MG63 (cell line): ENCODE results near the gene RAB3IL1. TPM values are rescaled to one million over a fixed set of nuclear protein-coding genes. Genes with fewer than 3 reads are reported as not detected.
"Not testable (repeated sequence)": the region's sequence is repeated elsewhere in the genome, so short reads cannot be mapped to it uniquely, and the experiment has no call there.

Source experiments
- DNase-seq: peaks from one replicate; pipeline ENCODE4 v3.0.0-alpha.2; 2020
- H3K27me3 ChIP-seq: fragments of 250-450 bp; sonication (Bioruptor Pico); 2 replicates; pipeline ENCODE4 v1.5.1; 2020; ENCODE audit warnings: mild to moderate bottlenecking, moderate library complexity
- H3K36me3 ChIP-seq: fragments of 250-450 bp; sonication (Bioruptor Pico); 2 replicates; pipeline ENCODE4 v1.5.1; 2020; ENCODE audit warnings: mild to moderate bottlenecking, moderate library complexity
- H3K4me3 ChIP-seq: fragments of 250-450 bp; sonication (Bioruptor Pico); 2 replicates; pipeline ENCODE4 v1.5.1; 2020; ENCODE audit warnings: mild to moderate bottlenecking, moderate library complexity
- H3K9me3 ChIP-seq: fragments of 250-450 bp; sonication (Bioruptor Pico); 2 replicates; pipeline ENCODE4 v1.5.1; 2020; ENCODE audit warnings: mild to moderate bottlenecking, moderate library complexity
- total RNA-seq: library from RNA; depleted of rRNA; stranded (reverse); fragments of >200 nt; shearing (Covaris generic); gene quantifications from 2 replicates; pipeline ENCODE4 v1.2.3, GENCODE V29; 2014; ENCODE audit warnings: low replicate concordance; rRNA removed

RAB3IL1 gene, protein sequence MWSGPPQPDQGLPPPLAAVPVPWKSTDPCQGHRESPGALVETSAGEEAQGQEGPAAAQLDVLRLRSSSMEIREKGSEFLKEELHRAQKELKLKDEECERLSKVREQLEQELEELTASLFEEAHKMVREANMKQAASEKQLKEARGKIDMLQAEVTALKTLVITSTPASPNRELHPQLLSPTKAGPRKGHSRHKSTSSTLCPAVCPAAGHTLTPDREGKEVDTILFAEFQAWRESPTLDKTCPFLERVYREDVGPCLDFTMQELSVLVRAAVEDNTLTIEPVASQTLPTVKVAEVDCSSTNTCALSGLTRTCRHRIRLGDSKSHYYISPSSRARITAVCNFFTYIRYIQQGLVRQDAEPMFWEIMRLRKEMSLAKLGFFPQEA
- total RNA-seq = 2.8 and 3.0 TPM in 2 replicates

DNA sequence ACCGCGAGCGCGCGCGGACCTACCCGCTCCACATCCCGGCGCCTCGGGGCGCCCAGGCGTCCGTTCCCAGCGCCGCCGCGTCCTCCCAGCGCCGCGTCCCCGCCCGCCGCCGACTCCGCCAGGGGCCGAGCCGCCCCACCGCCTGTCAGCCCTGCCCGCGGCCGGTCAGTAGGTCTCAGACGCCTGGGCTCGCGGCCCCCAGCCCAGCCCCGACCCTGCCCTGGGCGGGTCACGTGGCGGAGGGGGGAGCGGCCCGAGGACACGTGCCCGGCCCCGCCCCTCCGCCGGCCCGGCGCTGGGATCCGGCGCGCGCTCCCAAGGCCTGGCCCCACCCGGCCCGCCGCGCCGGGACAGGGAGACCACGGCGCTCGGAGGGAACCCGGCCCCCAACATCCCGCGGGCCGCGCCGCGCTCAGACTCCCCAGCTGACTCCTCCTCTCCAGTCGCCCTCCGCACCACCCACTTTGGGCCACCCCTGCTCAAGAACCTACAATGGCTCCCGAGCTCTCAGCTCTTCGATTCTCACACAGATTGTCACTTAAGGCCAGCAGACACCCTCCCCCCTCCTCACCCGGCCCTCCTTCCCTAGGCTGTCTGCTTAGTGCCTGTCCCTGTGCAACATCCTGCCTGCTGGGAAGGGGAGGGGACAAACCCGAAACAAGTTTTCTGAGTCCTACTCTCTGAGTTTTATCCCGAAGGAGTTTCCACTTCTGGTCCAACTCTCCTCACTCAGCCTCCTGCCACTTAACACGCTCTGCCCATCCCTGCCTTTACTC is at the start of gene RAB3IL1:
Gene RAB3IL1, minus strand, starts transcription at position 233 of the 776 bp plus-strand sequence. Its CDS starts 199 bp downstream, at position 34.
- Histone ChIP-seq H3K4me3 (peak within 1 kb of the TSS; percentile 49), H3K9me3 (no peaks in the 10 kb centered on the region), H3K27me3 (no peaks in the 10 kb centered on the region), H3K36me3 (no peaks in the 10 kb centered on the region)
- peak; percentile 61 for DNase-seq

DNA sequence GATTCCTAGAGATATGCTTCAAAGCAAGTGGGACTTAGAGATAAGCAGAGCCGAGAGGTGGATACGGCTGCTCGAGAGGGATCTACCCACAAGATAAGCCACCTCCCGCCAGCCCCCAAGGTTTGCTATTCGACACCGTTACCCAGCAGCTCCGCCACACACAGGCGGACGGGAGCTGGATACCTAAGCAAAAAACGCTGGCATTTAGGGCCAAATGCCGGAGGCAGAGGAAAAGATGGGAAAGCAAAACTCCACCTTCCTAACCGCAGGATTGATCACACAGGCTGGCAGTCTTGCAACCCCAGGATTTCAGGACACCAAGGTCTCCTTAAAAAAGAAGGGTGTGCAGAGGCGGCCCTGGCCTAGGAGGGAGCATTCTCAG is 49.4 kb upstream of the RAB3IL1 start:
- Histone ChIP-seq H3K4me3 (peak overlapping the region; percentile 89), H3K9me3 (no peaks in the 10 kb centered on the region), H3K27me3 (no peaks in the 10 kb centered on the region), H3K36me3 (peaks cover 37% of the 10 kb centered on the region)
- DNase-seq = peak; percentile 31

DNA sequence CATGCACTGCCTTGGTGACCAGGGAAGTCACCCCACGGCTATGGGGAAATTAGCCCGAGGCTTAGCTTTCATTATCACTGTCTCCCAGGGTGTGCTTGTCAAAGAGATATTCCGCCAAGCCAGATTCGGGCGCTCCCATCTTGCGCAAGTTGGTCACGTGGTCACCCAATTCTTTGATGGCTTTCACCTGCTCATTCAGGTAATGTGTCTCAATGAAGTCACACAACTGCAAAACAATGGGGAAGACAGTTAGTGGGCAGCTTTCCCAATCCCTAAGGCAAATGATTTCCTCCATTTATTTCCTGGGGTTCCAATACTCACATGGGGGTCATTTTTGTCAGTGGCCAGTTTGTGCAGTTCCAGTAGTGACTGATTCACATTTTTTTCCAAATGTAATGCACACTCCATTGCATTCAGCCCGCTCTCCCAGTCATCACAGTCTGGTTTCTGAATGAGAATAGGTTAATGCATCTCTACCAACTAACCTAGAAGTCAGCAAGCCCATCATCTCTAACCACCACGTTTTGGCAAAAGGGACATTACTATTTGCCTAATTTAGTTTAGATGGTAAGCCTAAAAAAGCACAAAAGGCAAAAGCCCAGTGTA is 47.4 kb upstream of the RAB3IL1 start:
- Histone ChIP-seq H3K4me3 (peak overlapping the region; percentile 89), H3K36me3 (peaks cover 37% of the 10 kb centered on the region)
- not testable (repeated sequence) for DNase-seq, H3K27me3 ChIP-seq, H3K9me3 ChIP-seq

DNA sequence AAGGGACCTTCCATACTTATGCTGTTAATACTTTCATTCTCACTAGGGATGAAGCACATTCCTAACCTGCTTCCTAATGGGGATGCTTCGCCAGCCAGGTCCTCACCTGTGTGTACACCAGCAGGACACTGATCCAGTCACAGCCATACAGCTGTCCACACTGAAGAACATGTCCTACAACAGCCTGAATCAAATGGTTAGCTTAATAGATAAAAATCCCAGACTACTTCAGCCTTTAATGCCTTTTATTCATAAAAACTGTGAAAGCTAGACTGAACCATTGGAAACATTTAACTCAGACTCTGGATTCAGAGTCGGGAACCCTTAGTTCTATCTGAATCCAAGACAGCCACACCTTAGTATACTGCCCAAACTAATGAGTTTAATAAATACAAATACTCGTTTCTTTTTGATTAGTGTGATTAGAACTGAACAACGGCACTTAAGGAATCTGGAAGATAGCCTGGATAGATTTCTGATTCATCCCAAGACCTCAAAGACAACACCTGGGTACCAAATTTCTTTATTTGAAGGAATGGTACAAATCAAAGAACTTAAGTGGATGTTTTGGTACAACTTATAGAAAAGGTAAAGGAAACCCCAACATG is 46.8 kb upstream of the RAB3IL1 start:
- DNase-seq = no peak
- no peak overlapping the region; the same call in 1 of the 2 replicates for H3K4me3 ChIP-seq
- H3K27me3 ChIP-seq = no peaks in the 10 kb centered on the region
- no peaks in the 10 kb centered on the region for H3K9me3 ChIP-seq
- H3K36me3 ChIP-seq = peaks cover 37% of the 10 kb centered on the region

DNA sequence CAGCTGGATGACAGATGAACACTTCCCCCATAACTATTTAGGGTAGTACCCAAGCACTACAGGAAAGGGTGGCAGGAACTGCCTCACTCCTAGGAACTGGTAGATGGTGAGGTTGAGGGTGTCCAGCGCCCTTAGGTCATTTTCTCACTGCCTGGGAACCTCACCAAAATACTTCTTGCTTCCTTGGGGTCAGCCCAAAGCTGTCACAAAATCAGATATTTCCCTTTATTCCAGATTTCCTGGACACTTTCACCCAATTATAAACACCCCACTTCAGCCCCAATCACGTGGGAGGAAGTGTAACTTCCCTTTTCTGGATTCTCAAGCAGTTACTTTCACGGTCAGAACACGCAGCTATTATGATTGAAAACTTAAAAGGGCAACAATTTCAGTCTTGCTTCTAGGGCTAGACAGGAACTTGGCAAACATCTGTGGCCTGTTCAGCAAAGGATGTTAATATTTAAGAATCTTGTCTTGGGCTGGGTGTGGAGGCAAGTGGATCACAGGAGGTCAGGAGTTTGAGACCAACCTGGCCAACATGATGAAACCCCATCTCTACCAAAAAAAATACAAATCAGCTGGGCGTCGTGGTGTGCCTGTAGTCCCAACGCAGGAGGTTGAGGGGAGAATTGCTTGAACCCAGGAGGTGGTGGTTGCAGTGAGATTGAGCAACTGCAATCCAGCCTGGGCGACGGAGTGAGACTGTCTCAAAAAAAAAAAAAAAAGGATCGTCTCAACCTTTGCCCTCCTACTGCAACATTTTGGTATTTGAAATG is 46.1 kb upstream of the RAB3IL1 start:
- Histone ChIP-seq H3K36me3 (peaks cover 37% of the 10 kb centered on the region), H3K9me3 (no peaks in the 10 kb centered on the region), H3K4me3 (no peak overlapping the region), H3K27me3 (no peaks in the 10 kb centered on the region)
- DNase-seq = no peak

DNA sequence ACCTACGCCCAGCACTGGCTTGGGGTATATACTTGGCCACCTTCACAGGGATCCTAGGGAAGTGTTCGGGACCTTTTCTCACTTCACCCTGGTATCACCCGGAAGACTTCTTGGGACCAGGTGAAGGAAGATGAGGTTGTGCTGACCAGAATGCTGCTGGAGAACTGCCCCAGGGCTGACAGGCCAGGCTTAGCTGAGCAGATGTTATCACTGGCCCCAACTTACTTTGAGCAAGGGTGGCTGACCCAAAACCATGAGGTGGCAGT is 45.6 kb upstream of the RAB3IL1 start:
- Histone ChIP-seq H3K9me3 (no peaks in the 10 kb centered on the region), H3K27me3 (no peaks in the 10 kb centered on the region), H3K4me3 (no peak overlapping the region), H3K36me3 (peaks cover 37% of the 10 kb centered on the region)
- DNase-seq = no peak

DNA sequence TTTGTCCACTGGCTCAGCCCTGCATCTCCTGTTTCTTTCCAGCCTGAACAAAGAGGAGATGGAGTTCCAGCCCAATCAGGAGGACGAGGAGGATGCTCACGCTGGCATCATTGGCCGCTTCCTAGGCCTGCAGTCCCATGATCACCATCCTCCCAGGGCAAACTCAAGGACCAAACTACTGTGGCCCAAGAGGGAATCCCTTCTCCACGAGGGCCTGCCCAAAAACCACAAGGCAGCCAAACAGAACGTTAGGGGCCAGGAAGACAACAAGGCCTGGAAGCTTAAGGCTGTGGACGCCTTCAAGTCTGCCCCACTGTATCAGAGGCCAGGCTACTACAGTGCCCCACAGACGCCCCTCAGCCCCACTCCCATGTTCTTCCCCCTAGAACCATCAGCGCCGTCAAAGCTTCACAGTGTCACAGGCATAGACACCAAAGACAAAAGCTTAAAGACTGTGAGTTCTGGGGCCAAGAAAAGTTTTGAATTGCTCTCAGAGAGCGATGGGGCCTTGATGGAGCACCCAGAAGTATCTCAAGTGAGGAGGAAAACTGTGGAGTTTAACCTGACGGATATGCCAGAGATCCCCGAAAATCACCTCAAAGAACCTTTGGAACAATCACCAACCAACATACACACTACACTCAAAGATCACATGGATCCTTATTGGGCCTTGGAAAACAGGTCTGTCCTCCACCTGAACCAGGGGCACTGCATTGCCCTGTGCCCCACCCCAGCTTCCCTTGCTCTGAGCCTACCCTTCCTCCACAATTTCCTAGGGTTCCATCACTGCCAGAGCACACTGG is 45.0 kb upstream of the RAB3IL1 start:
- Histone ChIP-seq H3K4me3 (no peak overlapping the region), H3K9me3 (no peaks in the 10 kb centered on the region), H3K36me3 (peaks cover 37% of the 10 kb centered on the region), H3K27me3 (no peaks in the 10 kb centered on the region)
- no peak for DNase-seq

DNA sequence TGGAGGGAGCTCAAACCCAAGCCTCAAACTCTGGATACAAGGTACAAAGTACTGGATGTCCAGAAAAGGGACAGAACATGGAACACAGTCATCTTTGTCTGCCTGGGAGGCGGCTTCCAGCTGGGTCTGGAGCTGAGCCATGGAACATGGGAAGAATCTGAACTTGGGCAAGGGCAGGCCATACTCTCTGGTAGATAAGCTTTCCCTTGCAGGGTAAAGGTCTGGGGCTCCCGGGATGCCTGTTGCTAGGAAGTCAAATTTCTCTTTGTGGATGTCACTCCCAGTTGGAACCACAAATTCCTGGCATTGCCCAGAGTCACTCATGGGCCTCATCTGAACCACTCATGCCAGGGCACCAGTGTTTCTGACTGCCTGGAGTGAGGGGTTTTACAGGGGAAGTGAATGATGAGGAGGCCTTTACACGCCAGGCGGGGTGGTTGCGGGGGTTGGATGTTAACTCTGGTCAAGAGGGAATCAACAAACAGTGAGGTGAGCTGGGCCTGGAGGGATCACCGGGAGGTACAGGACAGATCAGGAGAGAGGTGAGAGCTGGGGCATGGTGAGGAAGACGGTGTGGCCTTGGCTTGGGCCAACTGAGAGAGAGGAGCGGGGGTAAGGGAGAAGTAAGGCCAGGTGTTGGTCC is 44.3 kb upstream of the RAB3IL1 start:
- H3K9me3 ChIP-seq = no peaks in the 10 kb centered on the region
- DNase-seq = no peak
- H3K4me3 ChIP-seq = no peak overlapping the region
- H3K36me3 ChIP-seq = peaks cover 35% of the 10 kb centered on the region
- no peaks in the 10 kb centered on the region for H3K27me3 ChIP-seq

DNA sequence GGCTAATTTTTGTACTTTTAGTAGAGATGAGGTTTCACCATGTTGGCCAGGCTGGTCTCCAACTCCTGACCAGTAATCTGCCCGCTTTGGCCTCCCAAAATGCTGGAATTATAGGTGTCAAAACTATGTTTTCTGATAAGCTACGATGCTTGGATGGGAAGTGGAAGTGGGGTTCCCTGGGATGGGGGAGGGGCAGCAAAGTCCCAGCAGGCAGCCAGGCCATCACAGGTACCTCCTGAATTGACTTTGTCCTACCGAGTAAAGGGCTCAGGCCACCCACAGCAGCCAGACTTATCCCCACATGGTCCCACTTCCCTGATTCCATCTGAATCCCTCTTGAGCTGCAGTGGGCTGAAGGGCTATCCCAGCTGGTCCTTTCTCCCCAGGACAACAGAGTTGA is 43.2 kb upstream of the RAB3IL1 start:
- Histone ChIP-seq H3K9me3 (no peaks in the 10 kb centered on the region), H3K27me3 (no peaks in the 10 kb centered on the region), H3K36me3 (peaks cover 23% of the 10 kb centered on the region), H3K4me3 (no peak overlapping the region)
- no peak for DNase-seq

DNA sequence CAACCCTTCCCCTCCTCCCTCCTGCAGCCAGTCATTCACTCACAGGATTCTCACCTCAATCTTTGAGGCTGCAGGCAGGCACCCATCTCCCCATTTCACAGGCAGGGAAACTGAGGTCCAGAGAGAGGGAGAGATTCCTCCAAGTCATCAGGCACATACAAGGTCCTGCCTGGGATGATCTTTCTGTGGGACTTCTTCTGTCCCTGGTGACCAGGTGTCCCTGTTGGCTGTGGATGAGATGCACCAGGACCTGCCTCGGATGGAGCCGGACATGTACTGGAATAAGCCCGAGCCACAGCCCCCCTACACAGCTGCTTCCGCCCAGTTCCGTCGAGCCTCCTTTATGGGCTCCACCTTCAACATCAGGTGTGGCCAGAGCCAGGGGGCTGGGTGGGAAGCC is 42.3 kb upstream of the RAB3IL1 start:
- no peak for DNase-seq
- peaks cover 15% of the 10 kb centered on the region for H3K36me3 ChIP-seq

DNA sequence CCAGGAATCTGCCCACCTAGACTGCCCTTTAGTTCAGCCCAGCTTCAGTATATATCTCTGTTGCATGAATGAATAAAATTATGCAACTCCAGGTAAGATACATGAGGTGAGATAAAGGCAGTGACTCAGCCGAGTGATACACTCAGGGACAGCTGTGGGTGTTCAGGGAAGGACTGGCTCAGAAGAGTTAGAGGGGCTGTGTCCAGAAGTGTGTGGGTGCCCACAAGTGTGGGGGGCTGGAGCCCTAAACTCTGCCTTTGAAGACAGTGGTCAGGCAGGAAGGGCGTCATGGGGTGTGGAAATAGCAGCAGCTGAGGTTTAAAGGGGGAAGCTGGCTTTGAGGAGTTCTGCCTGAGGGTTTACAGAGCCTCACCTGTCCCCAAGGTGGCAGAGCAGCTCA is 41.7 kb upstream of the RAB3IL1 start:
- Histone ChIP-seq H3K9me3 (no peaks in the 10 kb centered on the region), H3K27me3 (no peaks in the 10 kb centered on the region), H3K36me3 (peaks cover 9% of the 10 kb centered on the region), H3K4me3 (no peak overlapping the region)
- no peak for DNase-seq

More for the DNA sequence above, 42.3 kb upstream of the RAB3IL1 start:
- Histone ChIP-seq H3K4me3 (no peak overlapping the region), H3K27me3 (no peaks in the 10 kb centered on the region), H3K9me3 (no peaks in the 10 kb centered on the region)

DNA sequence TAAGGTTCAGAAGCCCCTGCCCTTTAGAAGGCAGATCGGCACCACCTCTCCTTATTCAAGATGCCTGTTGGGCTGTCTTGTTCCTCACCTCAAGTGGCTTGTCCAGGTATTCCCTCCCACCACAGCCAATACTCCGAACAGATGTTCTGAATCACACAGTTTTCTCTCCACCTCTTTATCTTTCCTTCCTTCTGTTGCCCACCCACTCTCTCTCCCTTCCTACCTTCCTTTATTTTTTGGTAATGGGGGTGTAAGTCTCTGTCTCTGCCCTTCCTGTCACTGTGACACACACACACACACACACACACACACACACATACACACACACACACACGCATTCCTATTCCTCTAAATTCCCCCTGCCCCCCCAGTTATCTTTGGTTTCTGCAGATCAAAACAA is 41.2 kb upstream of the RAB3IL1 start:
- no peak overlapping the region for H3K4me3 ChIP-seq
- no peak for DNase-seq
- H3K9me3 ChIP-seq = no peaks in the 10 kb centered on the region
- peaks cover 4% of the 10 kb centered on the region for H3K36me3 ChIP-seq
- no peaks in the 10 kb centered on the region for H3K27me3 ChIP-seq

DNA sequence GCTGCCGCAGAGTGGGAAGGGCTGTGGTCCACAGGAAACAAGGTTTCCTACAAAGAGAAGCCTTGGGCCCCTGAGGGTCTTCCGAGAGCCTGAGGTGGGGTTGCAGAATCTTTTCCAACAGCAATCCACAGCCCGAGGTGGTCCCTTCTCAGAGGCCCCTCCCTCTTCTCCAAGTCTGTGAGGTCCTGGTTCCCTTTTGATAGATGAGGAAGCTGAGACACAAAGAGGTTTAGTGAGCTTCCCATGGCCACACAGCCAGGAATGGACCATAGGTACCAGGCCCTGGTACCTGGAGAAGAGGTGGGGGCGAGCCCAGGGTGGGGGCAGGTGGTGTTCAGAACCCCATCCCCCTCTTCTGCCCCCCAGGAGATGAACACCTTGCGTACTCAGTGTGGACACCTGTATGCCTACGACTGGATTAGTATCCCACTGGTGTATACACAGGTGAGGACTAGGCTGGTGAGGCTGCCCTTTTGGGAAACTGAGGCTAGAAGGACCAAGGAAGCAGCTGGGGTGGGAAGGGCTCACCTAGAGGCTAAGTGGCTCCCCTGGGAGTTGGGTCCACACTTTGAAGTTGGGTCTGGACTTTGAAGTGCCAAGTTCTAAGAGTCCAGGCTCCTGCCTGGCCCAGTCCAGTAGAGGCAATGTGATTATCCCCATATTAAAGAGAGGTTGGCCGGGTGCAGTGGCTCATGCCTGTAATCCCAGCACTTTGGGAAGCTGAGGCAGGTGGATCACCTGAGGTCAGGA is 39.8 kb upstream of the RAB3IL1 start:
- no peaks in the 10 kb centered on the region for H3K36me3 ChIP-seq
- H3K9me3 ChIP-seq = no peaks in the 10 kb centered on the region
- H3K4me3 ChIP-seq = no peak overlapping the region
- no peaks in the 10 kb centered on the region for H3K27me3 ChIP-seq
- no peak for DNase-seq

DNA sequence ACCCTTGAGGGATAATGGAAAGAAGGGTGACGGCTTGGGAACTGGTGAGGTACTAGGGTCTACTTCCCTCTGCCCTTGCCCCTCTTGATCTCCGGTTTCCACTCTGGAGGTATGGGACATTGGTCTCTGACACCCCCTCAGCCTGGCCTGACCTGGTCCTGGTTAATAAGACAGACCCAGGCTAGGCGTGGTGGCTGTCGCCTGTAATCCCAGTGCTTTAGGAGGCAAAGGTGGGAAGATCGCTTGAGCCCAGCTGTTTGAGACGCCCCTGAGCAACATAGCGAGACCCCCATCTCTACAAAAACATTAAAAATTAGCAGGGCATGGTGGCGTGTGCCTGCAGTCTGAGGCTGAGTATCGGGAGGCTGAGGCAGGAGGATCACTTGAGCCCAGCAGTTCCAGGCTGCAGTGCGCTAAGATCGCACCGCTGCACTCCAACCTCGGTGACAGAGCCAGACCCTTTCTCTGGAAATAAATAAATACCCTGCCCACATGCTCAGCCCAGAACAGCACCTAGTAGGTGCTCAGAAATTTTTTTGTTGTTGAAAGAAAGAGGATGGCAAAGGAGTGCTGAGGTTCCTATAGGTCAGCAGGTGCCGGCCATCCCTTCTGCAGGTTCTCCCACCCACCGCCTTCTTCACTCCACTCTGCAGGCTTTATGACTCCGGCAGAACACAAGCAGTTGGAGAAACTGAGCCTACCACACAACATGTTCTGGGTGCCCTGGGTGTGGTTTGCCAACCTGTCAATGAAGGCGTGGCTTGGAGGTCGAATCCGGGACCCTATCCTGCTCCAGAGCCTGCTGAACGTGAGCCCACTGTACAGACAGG is 39.0 kb upstream of the RAB3IL1 start:
- Histone ChIP-seq H3K4me3 (no peak overlapping the region), H3K36me3 (no peaks in the 10 kb centered on the region), H3K9me3 (no peaks in the 10 kb centered on the region), H3K27me3 (no peaks in the 10 kb centered on the region)
- DNase-seq = no peak
